Neuronal stem cell (in vitro differentiated cells): ENCODE results near the gene RNF114.
"Not testable (repeated sequence)": the region's sequence is repeated elsewhere in the genome, so short reads cannot be mapped to it uniquely, and the experiment has no call there.

Experiments
- DNase-seq: peaks from one replicate; pipeline ENCODE4 v3.0.0-alpha.2; 2013; ENCODE audit warnings: low spot score
- H2AFZ ChIP-seq: one replicate; pipeline ENCODE4 v1.6.1; 2013; ENCODE audit warnings: mild to moderate bottlenecking, low read length, inconsistent platforms
- H2AK5ac ChIP-seq: 2 replicates; pipeline ENCODE4 v1.6.1; 2013; ENCODE audit warnings: low read depth, mild to moderate bottlenecking, inconsistent platforms, low read length, moderate library complexity, mixed read lengths
- H2BK120ac ChIP-seq: 2 replicates; pipeline ENCODE4 v1.6.1; 2013; ENCODE audit warnings: low read depth, mild to moderate bottlenecking, inconsistent platforms, low read length, moderate library complexity, mixed read lengths
- H2BK12ac ChIP-seq: one replicate; pipeline ENCODE4 v1.6.1; 2013; ENCODE audit warnings: low read length, inconsistent platforms
- H2BK15ac ChIP-seq: 2 replicates; pipeline ENCODE4 v1.6.1; 2013; ENCODE audit warnings: mild to moderate bottlenecking, low read length, inconsistent platforms, mixed read lengths
- H2BK5ac ChIP-seq: one replicate; pipeline ENCODE4 v1.6.1; 2013; ENCODE audit warnings: inconsistent platforms, mild to moderate bottlenecking, low read length, moderate library complexity
- H3K14ac ChIP-seq: one replicate; pipeline ENCODE4 v1.6.1; 2013; ENCODE audit warnings: low read length, inconsistent platforms
- H3K18ac ChIP-seq: 2 replicates; pipeline ENCODE4 v1.6.1; 2013; ENCODE audit warnings: low read length, inconsistent platforms
- H3K23ac ChIP-seq: 2 replicates; pipeline ENCODE4 v1.6.1; 2013; ENCODE audit warnings: low read depth, mild to moderate bottlenecking, mixed read lengths, low read length, inconsistent platforms; ENCODE audit not compliant: poor library complexity
- H3K27ac ChIP-seq: replicated peaks from 3 replicates; pipeline ENCODE4 v1.5.1; 2013; ENCODE audit warnings: low read length, inconsistent platforms
- H3K27me3 ChIP-seq, 3 experiments: 2 replicates each; pipeline ENCODE4 v1.6.1; 2013; ENCODE audit warnings: low read length in 3 of 3, mild to moderate bottlenecking in 2 of 3, inconsistent platforms in 1 of 3, low read depth in 1 of 3, mixed read lengths in 1 of 3, moderate library complexity in 1 of 3; ENCODE audit not compliant: control insufficient read depth in 3 of 3, insufficient read depth in 3 of 3
- H3K36me3 ChIP-seq, 2 donors: replicated peaks in 1 of 2; 2 replicates each; pipeline ENCODE4 v1.6.1; 2013; ENCODE audit warnings: low read length in 2 of 2; ENCODE audit not compliant: control insufficient read depth in 2 of 2, insufficient read depth in 2 of 2
- H3K4ac ChIP-seq: 2 replicates; pipeline ENCODE4 v1.6.1; 2013; ENCODE audit warnings: inconsistent platforms, mild to moderate bottlenecking, low read length, moderate library complexity
- H3K4me1 ChIP-seq, 2 donors: 1 replicate in 1 of 2; 2 replicates in 1 of 2; pipeline ENCODE4 v1.6.1; 2013; ENCODE audit warnings: low read length in 2 of 2, low read depth in 1 of 2; ENCODE audit not compliant: control insufficient read depth in 2 of 2, insufficient read depth in 1 of 2
- H3K4me2 ChIP-seq: one replicate; pipeline ENCODE4 v1.6.1; 2013; ENCODE audit warnings: mild to moderate bottlenecking, low read length, inconsistent platforms; ENCODE audit not compliant: insufficient read depth, poor library complexity, severe bottlenecking
- H3K4me3 ChIP-seq, 2 donors: 2 replicates each; pipeline ENCODE4 v1.5.1; 2013; ENCODE audit warnings: low read length in 2 of 2, mild to moderate bottlenecking in 2 of 2, inconsistent platforms in 1 of 2, moderate library complexity in 1 of 2
- H3K79me1 ChIP-seq: one replicate; pipeline ENCODE4 v1.6.1; 2013; ENCODE audit warnings: low read depth, mild to moderate bottlenecking, inconsistent platforms, low read length, moderate library complexity
- H3K9ac ChIP-seq: one replicate; pipeline ENCODE4 v1.6.1; 2013; ENCODE audit warnings: mild to moderate bottlenecking, low read depth, low read length, inconsistent platforms; ENCODE audit not compliant: poor library complexity
- H3K9me3 ChIP-seq, 2 donors: replicated peaks in 1 of 2; 2 replicates each; pipeline versions ENCODE3 to v1.6.1; 2013; ENCODE audit warnings: low read length in 2 of 2, mild to moderate bottlenecking in 2 of 2, inconsistent platforms in 1 of 2, low read depth in 1 of 2, mixed read lengths in 1 of 2, moderate library complexity in 1 of 2; ENCODE audit not compliant: control insufficient read depth in 2 of 2, insufficient read depth in 1 of 2
- H4K8ac ChIP-seq: one replicate; pipeline ENCODE4 v1.6.1; 2013; ENCODE audit warnings: low read depth, mild to moderate bottlenecking, inconsistent platforms, low read length, moderate library complexity
- H4K91ac ChIP-seq: one replicate; pipeline ENCODE4 v1.6.1; 2013; ENCODE audit warnings: low read length, low read depth, mild to moderate bottlenecking, inconsistent platforms; ENCODE audit not compliant: poor library complexity
- WGBS, 2 donors: extraction: QIAGEN DNeasy Blood & Tissue Kit; methylation state at CpG; one replicate each; pipeline ENCODE4 v1.1.7; 2013; ENCODE audit warnings: missing lambda C conversion rate in 2 of 2, mixed read lengths in 1 of 2; ENCODE audit not compliant: insufficient read length in 2 of 2, insufficient replicate concordance in 1 of 2; ENCODE audit errors: extremely low coverage in 2 of 2; 5-methylcytosine and 5-hydroxymethylcytosine counted together

The RNF114 gene

GRCh38 chr20:49955167-49955566 lies 19.0 kb downstream of the RNF114 start:
- Histone ChIP-seq H2BK5ac (no peak overlapping the region), H3K36me3 (peaks cover 35 to 79% of the 10 kb centered on the region in 2 donors), H3K4ac (no peak overlapping the region), H3K18ac (no peak overlapping the region), H2BK120ac (no peak overlapping the region), H3K9me3 (peaks cover 0 to 3% of the 10 kb centered on the region in 2 donors), H4K91ac (no peak overlapping the region), H3K4me1 (no peaks in the 10 kb centered on the region), H3K4me3 (no peak overlapping the region), H2AK5ac (no peak overlapping the region), H3K27ac (no peak overlapping the region), H3K9ac (no peak overlapping the region), H4K8ac (no peak overlapping the region), H3K14ac (no peak overlapping the region), H3K27me3 (no peaks in the 10 kb centered on the region), H3K23ac (no peak overlapping the region), H2AFZ (no peak overlapping the region), H2BK15ac (no peak overlapping the region), H3K4me2 (no peak overlapping the region), H2BK12ac (no peak overlapping the region), H3K79me1 (no peaks in the 10 kb centered on the region)
- no CpG with 5 or more reads among the region's 3 CpGs for WGBS, 2 donors
- DNase-seq = no peak

GRCh38 chr20:49955830-49956396 lies 19.7 kb downstream of the RNF114 start:
- H4K91ac ChIP-seq, H3K4me3 ChIP-seq, H2BK5ac ChIP-seq, H3K27ac ChIP-seq, DNase-seq, H3K27me3 ChIP-seq, H2BK15ac ChIP-seq, H3K23ac ChIP-seq, H3K4me2 ChIP-seq, H3K18ac ChIP-seq, H3K9me3 ChIP-seq, H3K14ac ChIP-seq, H3K9ac ChIP-seq, H2AK5ac ChIP-seq, H2BK120ac ChIP-seq, H2BK12ac ChIP-seq, H3K4ac ChIP-seq, H3K79me1 ChIP-seq, H2AFZ ChIP-seq, H4K8ac ChIP-seq, H3K4me1 ChIP-seq: not testable (repeated sequence)
- peaks cover 30 to 73% of the 10 kb centered on the region in 2 donors for H3K36me3 ChIP-seq
- no CpG with 5 or more reads among the region's 12 CpGs for WGBS, 2 donors

- Histone ChIP-seq H2BK120ac (no peak overlapping the region), H3K23ac (no peak overlapping the region), H3K9ac (no peak overlapping the region), H3K18ac (no peak overlapping the region), H4K91ac (no peak overlapping the region), H2AK5ac (no peak overlapping the region), H3K4me1 (no peaks in the 10 kb centered on the region), H2BK15ac (no peak overlapping the region), H3K4ac (no peak overlapping the region), H2AFZ (no peak overlapping the region), H3K14ac (no peak overlapping the region), H3K27me3 (no peaks in the 10 kb centered on the region), H3K79me1 (no peaks in the 10 kb centered on the region), H3K4me2 (no peak overlapping the region), H2BK12ac (no peak overlapping the region), H3K36me3 (peaks cover 28 to 66% of the 10 kb centered on the region in 2 donors), H3K4me3 (no peak overlapping the region), H2BK5ac (no peak overlapping the region), H3K27ac (no peak overlapping the region), H3K9me3 (peaks cover 0 to 3% of the 10 kb centered on the region in 2 donors), H4K8ac (no peak overlapping the region)
- DNase-seq = no peak
- no CpG with 5 or more reads among the region's 18 CpGs for WGBS, 2 donors
These were observed 20.5 kb downstream of the RNF114 start for GRCh38 chr20:49956689-49957088.

- DNase-seq, H3K79me1 ChIP-seq, H2AK5ac ChIP-seq, H2BK120ac ChIP-seq, H3K9ac ChIP-seq, H3K27me3 ChIP-seq, H3K4ac ChIP-seq, H3K14ac ChIP-seq, H4K8ac ChIP-seq, H3K4me3 ChIP-seq, H2AFZ ChIP-seq, H3K23ac ChIP-seq, H2BK12ac ChIP-seq, H4K91ac ChIP-seq, H3K4me1 ChIP-seq, H3K9me3 ChIP-seq, H2BK15ac ChIP-seq, H3K18ac ChIP-seq, H3K4me2 ChIP-seq, H2BK5ac ChIP-seq, H3K27ac ChIP-seq: not testable (repeated sequence)
- H3K36me3 ChIP-seq = peaks cover 23 to 60% of the 10 kb centered on the region in 2 donors
- WGBS, 2 donors = no CpG with 5 or more reads among the region's 12 CpGs
These were observed 21.1 kb downstream of the RNF114 start for GRCh38 chr20:49957089-49957938.
